CD4-positive, alpha-beta T cell (primary cell): ENCODE measurements around the gene MEIS1. TPM values are rescaled to one million over a fixed set of nuclear protein-coding genes. Genes with fewer than 3 reads are reported as not detected.

Experiments used
- ATAC-seq: fragments of 200-7000 bp; cut with Tn5 transposase; one replicate; pipeline ENCODE4 v1.10.0; 2022; ENCODE audit warnings: mild to moderate bottlenecking; ENCODE audit not compliant: poor library complexity
- CTCF ChIA-PET: fragments of 350-600 bp; sonication (Branson Sonifier 250); formaldehyde crosslinking; loops from one replicate; lab custom pipeline; 2021; ENCODE audit warnings: antibody characterized with exemption, inconsistent platforms; lab: Charles Lee
- POLR2A ChIA-PET: fragments of 350-600 bp; sonication (Branson Sonifier 250); formaldehyde crosslinking; loops from one replicate; lab custom pipeline; 2021; ENCODE audit warnings: antibody characterized with exemption, inconsistent platforms; lab: Charles Lee
- DNase-seq, 14 experiments: peaks; one replicate each; pipeline ENCODE4 v3.0.0-alpha.2; 2013 to 2020; ENCODE audit warnings: mixed read lengths in 2 of 14
- H3K27ac ChIP-seq, 2 donors: one replicate each; pipeline versions ENCODE4 v1.5.1 to v1.7.0; 2013; ENCODE audit warnings: low read length in 2 of 2, low read depth in 1 of 2, mild to moderate bottlenecking in 1 of 2
- H3K27me3 ChIP-seq, 2 experiments: 1 replicate in 1 of 2; 2 replicates in 1 of 2; pipeline versions ENCODE4 v1.6.1 to v1.7.0; 2013; ENCODE audit warnings: low read length in 2 of 2, control low read depth in 1 of 2, mild to moderate bottlenecking in 1 of 2, moderate library complexity in 1 of 2; ENCODE audit not compliant: insufficient read depth in 2 of 2, control insufficient read depth in 1 of 2
- H3K36me3 ChIP-seq: one replicate; pipeline ENCODE4 v1.6.1; 2013; ENCODE audit warnings: low read length, control low read depth; ENCODE audit not compliant: insufficient read depth
- H3K4me1 ChIP-seq: one replicate; pipeline ENCODE4 v1.6.1; 2013; ENCODE audit warnings: low read length, control low read depth; ENCODE audit not compliant: insufficient read depth
- H3K4me3 ChIP-seq: one replicate; pipeline ENCODE4 v1.5.1; 2013; ENCODE audit warnings: mild to moderate bottlenecking, low read length, moderate library complexity
- H3K9me3 ChIP-seq, 2 experiments: 1 replicate in 1 of 2; 2 replicates in 1 of 2; pipeline versions ENCODE4 v1.6.1 to v1.7.0; 2013; ENCODE audit warnings: low read length in 2 of 2, mild to moderate bottlenecking in 2 of 2, control low read depth in 1 of 2, moderate library complexity in 1 of 2; ENCODE audit not compliant: control insufficient read depth in 1 of 2, insufficient read depth in 1 of 2
- H3K27ac Mint-ChIP-seq: one replicate; pipeline ENCODE4 v1.8.0; 2020; ENCODE audit warnings: mixed read lengths
- H3K27me3 Mint-ChIP-seq: one replicate; pipeline ENCODE4 v1.8.0; 2021; ENCODE audit warnings: mixed read lengths
- H3K36me3 Mint-ChIP-seq: one replicate; pipeline ENCODE4 v1.8.0; 2021; ENCODE audit warnings: low read depth, mixed read lengths
- H3K4me1 Mint-ChIP-seq: one replicate; pipeline ENCODE4 v1.8.0; 2021; ENCODE audit warnings: low read depth, mixed read lengths
- H3K4me3 Mint-ChIP-seq: one replicate; pipeline ENCODE4 v1.8.0; 2020; ENCODE audit warnings: mild to moderate bottlenecking, mixed read lengths
- H3K9me3 Mint-ChIP-seq: one replicate; pipeline ENCODE4 v1.8.0; 2020; ENCODE audit warnings: mixed read lengths
- CTCF ChIP-seq: fragments of 200-600 bp; IDR thresholded peaks from one replicate; pipeline ENCODE4 v1.8.0; 2022; ENCODE audit warnings: antibody characterized with exemption, mild to moderate bottlenecking
- intact Hi-C, 2 experiments: fragments of 100-400 bp; cut with DNase I in 1 of 2; cut with micrococcal nuclease in 1 of 2; formaldehyde crosslinking; loops; one replicate each; pipeline versions ENCODE4 v1.15.1 to v1.9.0; 2023 to 2025; cut with DNase I, micrococcal nuclease
- total RNA-seq, 174 experiments: library from RNA in 2 of 174; stranded (reverse) in 2 of 174; gene quantifications; one replicate each; pipeline ENCODE4 v1.2.3 and lab custom pipeline; 2021 to 2026

Gene MEIS1
- total RNA-seq, 2 experiments from 2014 or later, result not detected

GRCh38 chr2:66466433-66466832, 31.5 kb downstream of the MEIS1 start:
- Histone ChIP-seq H3K9me3 (no peaks in the 10 kb centered on the region), H3K36me3 (no peaks in the 10 kb centered on the region), H3K27ac (no peak overlapping the region), H3K27me3 (no peaks in the 10 kb centered on the region), H3K4me3 (no peak overlapping the region), H3K4me1 (no peaks in the 10 kb centered on the region)
- Mint-ChIP-seq H3K4me3 (no peak overlapping the region), H3K27ac (no peak overlapping the region), H3K4me1 (no peaks in the 10 kb centered on the region), H3K27me3 (no peaks in the 10 kb centered on the region), H3K9me3 (no peaks in the 10 kb centered on the region), H3K36me3 (no peaks in the 10 kb centered on the region)
- DNase-seq (no peak), ATAC-seq (no peak)
- intact Hi-C loops, result no loop called here
- POLR2A ChIA-PET, result no interaction called here
- TF ChIP-seq CTCF, result no peak
- CTCF ChIA-PET, result no interaction called here

GRCh38 chr2:66467718-66468117, 32.8 kb downstream of the MEIS1 start:
- ChIA-PET POLR2A (no interaction called here), CTCF (interaction anchor here (0.6 kb wide), 1 partner anchor 39 kb away, joined by 3 read pairs; no protein-coding TSS in a partner anchor)
- H3K27me3 Mint-ChIP-seq, result no peaks in the 10 kb centered on the region
- Histone ChIP-seq H3K4me1 (no peaks in the 10 kb centered on the region), H3K27me3 (no peaks in the 10 kb centered on the region), H3K36me3 (no peaks in the 10 kb centered on the region), H3K27ac (no peak overlapping the region), H3K9me3 (no peaks in the 10 kb centered on the region), H3K4me3 (no peak overlapping the region)
- no peaks in the 10 kb centered on the region for H3K36me3 Mint-ChIP-seq
- no peak overlapping the region for H3K27ac Mint-ChIP-seq
- H3K4me3 Mint-ChIP-seq, result no peak overlapping the region
- H3K4me1 Mint-ChIP-seq, result no peaks in the 10 kb centered on the region
- ATAC-seq (no peak), DNase-seq (no peak)
- no peaks in the 10 kb centered on the region for H3K9me3 Mint-ChIP-seq
- TF ChIP-seq CTCF, result no peak
- intact Hi-C loops, result no loop called here

- intact Hi-C loops, result no loop called here
- H3K4me1 Mint-ChIP-seq, result no peaks in the 10 kb centered on the region
- H3K4me3 Mint-ChIP-seq, result no peak overlapping the region
- H3K27ac Mint-ChIP-seq, result no peak overlapping the region
- Histone ChIP-seq H3K27ac (no peak overlapping the region), H3K4me1 (no peaks in the 10 kb centered on the region), H3K27me3 (no peaks in the 10 kb centered on the region), H3K36me3 (no peaks in the 10 kb centered on the region), H3K4me3 (no peak overlapping the region), H3K9me3 (no peaks in the 10 kb centered on the region)
- no peaks in the 10 kb centered on the region for H3K9me3 Mint-ChIP-seq
- no peak for TF ChIP-seq CTCF
- DNase-seq, result no peak
- no peak for ATAC-seq
- POLR2A ChIA-PET, result no interaction called here
- peaks cover 5% of the 10 kb centered on the region for H3K27me3 Mint-ChIP-seq
- no peaks in the 10 kb centered on the region for H3K36me3 Mint-ChIP-seq
- CTCF ChIA-PET, result no interaction called here
Measured at GRCh38 chr2:66469214-66469902, 34.4 kb downstream of the MEIS1 start.
